Urinary bladder (tissue), 4 donors: ENCODE measurements around the gene CRIM1. TPM values are rescaled to one million over a fixed set of nuclear protein-coding genes. Genes with fewer than 3 reads are reported as not detected.

Experiments used
- DNase-seq: peaks from one replicate; pipeline ENCODE4 v3.0.0-alpha.2; 2015; ENCODE audit errors: extremely low spot score
- H3K27ac ChIP-seq: one replicate; pipeline ENCODE4 v1.5.1; 2013; ENCODE audit warnings: low read depth, mild to moderate bottlenecking, moderate library complexity
- H3K36me3 ChIP-seq: one replicate; pipeline ENCODE4 v1.6.1; 2013; ENCODE audit warnings: mild to moderate bottlenecking, moderate library complexity; ENCODE audit not compliant: insufficient read depth
- H3K4me1 ChIP-seq: one replicate; pipeline ENCODE4 v1.6.1; 2013; ENCODE audit warnings: mild to moderate bottlenecking, moderate library complexity; ENCODE audit not compliant: insufficient read depth
- H3K4me3 ChIP-seq: one replicate; pipeline ENCODE4 v1.5.1; 2013; ENCODE audit warnings: low read depth, low read length
- WGBS: extraction: QIAGEN DNeasy Blood & Tissue Kit; methylation state at CpG from one replicate; pipeline ENCODE4 v1.1.7; 2013; 5-methylcytosine and 5-hydroxymethylcytosine counted together
- polyA plus RNA-seq: library from polyadenylated mRNA; stranded (reverse); fragments of 200-250 nt; gene quantifications from one replicate; pipeline ENCODE4 v1.2.3, GENCODE V29; 2013
- total RNA-seq: library from RNA; depleted of rRNA; stranded (reverse); fragments of >200 nt; gene quantifications from one replicate; pipeline ENCODE4 v1.2.3, GENCODE V29; 2014
- donor health status: healthy with polysubstance abuse.
- donor health status: healthy.

The CRIM1 gene
- total and polyA plus RNA-seq, 2 donors, result 36.6 to 78.0 TPM

GRCh38 chr2:36385603-36386002, 30.0 kb downstream of the CRIM1 start:
- no peaks in the 10 kb centered on the region for H3K4me1 ChIP-seq
- H3K36me3 ChIP-seq, result no peaks in the 10 kb centered on the region
- no peak overlapping the region for H3K4me3 ChIP-seq
- WGBS, result 94% methylated on average over 3 of the region's 3 CpGs
- no peak for DNase-seq
- H3K27ac ChIP-seq, result no peak overlapping the region

- no peaks in the 10 kb centered on the region for H3K4me1 ChIP-seq
- no peak overlapping the region for H3K4me3 ChIP-seq
- H3K27ac ChIP-seq, result no peak overlapping the region
- H3K36me3 ChIP-seq, result no peaks in the 10 kb centered on the region
- WGBS, result 89% methylated on average over 2 of the region's 2 CpGs
- no peak for DNase-seq
These were observed 31.8 kb downstream of the CRIM1 start for GRCh38 chr2:36387258-36387916.

GRCh38 chr2:36388472-36388871, 32.9 kb downstream of the CRIM1 start:
- H3K27ac ChIP-seq, result no peak overlapping the region
- 90% methylated on average over 3 of the region's 3 CpGs for WGBS

GRCh38 chr2:36389091-36389564, 33.5 kb downstream of the CRIM1 start:
- no peaks in the 10 kb centered on the region for H3K36me3 ChIP-seq
- 26% methylated on average over 5 of the region's 5 CpGs for WGBS
- DNase-seq, result no peak
- no peak overlapping the region for H3K27ac ChIP-seq
- no peaks in the 10 kb centered on the region for H3K4me1 ChIP-seq
- H3K4me3 ChIP-seq, result no peak overlapping the region

More at GRCh38 chr2:36388472-36388871, 32.9 kb downstream of the CRIM1 start:
- Histone ChIP-seq H3K4me3 (no peak overlapping the region), H3K4me1 (no peaks in the 10 kb centered on the region), H3K36me3 (no peaks in the 10 kb centered on the region)
- no peak for DNase-seq

GRCh38 chr2:36389577-36389976, 34.0 kb downstream of the CRIM1 start:
- Histone ChIP-seq H3K4me1 (no peaks in the 10 kb centered on the region), H3K27ac (no peak overlapping the region), H3K4me3 (no peak overlapping the region), H3K36me3 (no peaks in the 10 kb centered on the region)
- 86% methylated on average over 3 of the region's 3 CpGs for WGBS
- no peak for DNase-seq

- H3K36me3 ChIP-seq, result no peaks in the 10 kb centered on the region
- 77% methylated on average over 5 of the region's 5 CpGs for WGBS
- no peak for DNase-seq
- H3K27ac ChIP-seq, result no peak overlapping the region
- H3K4me3 ChIP-seq, result no peak overlapping the region
- H3K4me1 ChIP-seq, result no peaks in the 10 kb centered on the region
These were observed 37.1 kb downstream of the CRIM1 start for GRCh38 chr2:36392571-36393255.

GRCh38 chr2:36393738-36394256, 38.2 kb downstream of the CRIM1 start:
- 89% methylated on average over 4 of the region's 4 CpGs for WGBS
- no peak overlapping the region for H3K27ac ChIP-seq
- H3K4me1 ChIP-seq, result no peaks in the 10 kb centered on the region
- H3K36me3 ChIP-seq, result no peaks in the 10 kb centered on the region
- H3K4me3 ChIP-seq, result no peak overlapping the region
- DNase-seq, result no peak

- Histone ChIP-seq H3K27ac (no peak overlapping the region), H3K4me1 (no peaks in the 10 kb centered on the region), H3K4me3 (no peak overlapping the region), H3K36me3 (no peaks in the 10 kb centered on the region)
- DNase-seq, result no peak
- WGBS, result 68% methylated on average over 6 of the region's 6 CpGs
These were observed 39.2 kb downstream of the CRIM1 start for GRCh38 chr2:36394804-36395203.

GRCh38 chr2:36395866-36396265, 40.3 kb downstream of the CRIM1 start:
- H3K4me3 ChIP-seq, result no peak overlapping the region
- DNase-seq, result no peak
- no peaks in the 10 kb centered on the region for H3K36me3 ChIP-seq
- no peaks in the 10 kb centered on the region for H3K4me1 ChIP-seq
- H3K27ac ChIP-seq, result no peak overlapping the region
- 97% methylated on average over 4 of the region's 4 CpGs for WGBS

- Histone ChIP-seq H3K4me1 (no peaks in the 10 kb centered on the region), H3K27ac (no peak overlapping the region), H3K4me3 (no peak overlapping the region), H3K36me3 (no peaks in the 10 kb centered on the region)
- no peak for DNase-seq
- WGBS, result 98% methylated on average over 9 of the region's 9 CpGs
These were observed 41.4 kb downstream of the CRIM1 start for GRCh38 chr2:36396878-36397539.

GRCh38 chr2:36397728-36398413, 42.3 kb downstream of the CRIM1 start:
- WGBS, result 92% methylated on average over 7 of the region's 7 CpGs
- no peak for DNase-seq
- Histone ChIP-seq H3K4me1 (no peaks in the 10 kb centered on the region), H3K4me3 (no peak overlapping the region), H3K36me3 (no peaks in the 10 kb centered on the region), H3K27ac (no peak overlapping the region)

GRCh38 chr2:36399050-36399449, 43.5 kb downstream of the CRIM1 start:
- 85% methylated on average over 2 of the region's 2 CpGs for WGBS
- H3K36me3 ChIP-seq, result no peaks in the 10 kb centered on the region
- H3K4me1 ChIP-seq, result no peaks in the 10 kb centered on the region
- DNase-seq, result no peak
- no peak overlapping the region for H3K27ac ChIP-seq
- H3K4me3 ChIP-seq, result no peak overlapping the region

- H3K4me1 ChIP-seq, result no peaks in the 10 kb centered on the region
- WGBS, result 53% methylated on average over 1 of the region's 1 CpG
- H3K27ac ChIP-seq, result no peak overlapping the region
These were observed 48.2 kb downstream of the CRIM1 start for GRCh38 chr2:36403675-36404230.

More at GRCh38 chr2:36403675-36404230, 48.2 kb downstream of the CRIM1 start:
- no peaks in the 10 kb centered on the region for H3K36me3 ChIP-seq
- DNase-seq, result no peak
- no peak overlapping the region for H3K4me3 ChIP-seq
